Left renal cortex interstitium (tissue), 4 donors: Measurements from ENCODE around the gene CDC42BPA. TPM values are rescaled to one million over a fixed set of nuclear protein-coding genes. Genes with fewer than 3 reads are reported as not detected.
"Not testable (repeated sequence)": the region's sequence is repeated elsewhere in the genome, so short reads cannot be mapped to it uniquely, and the experiment has no call there.

ENCODE experiments used
- DNase-seq, 4 donors: peaks; one replicate each; pipeline ENCODE4 v3.0.0-alpha.2; 2013; ENCODE audit warnings: low read depth in 4 of 4, low spot score in 2 of 4, missing footprints in 1 of 4
- polyA plus RNA-seq, 4 donors: library from polyadenylated mRNA; unstranded; fragments of 120-200 nt; gene quantifications; one replicate each; pipeline ENCODE4 v1.2.1, GENCODE V29; 2013; ENCODE audit not compliant: insufficient read length in 4 of 4

CDC42BPA gene
- polyA plus RNA-seq = 10 to 100 TPM; 36.2 to 41.0 (median 39.3) TPM

GRCh38 chr1:227318016-227318852, at the start of gene CDC42BPA:
TSS of gene CDC42BPA (minus strand) at chr1:227318492. CDS start at chr1:227317182, 1,310 bp downstream.
- peak; percentile 65 to 81 (median 75) for DNase-seq

DNA sequence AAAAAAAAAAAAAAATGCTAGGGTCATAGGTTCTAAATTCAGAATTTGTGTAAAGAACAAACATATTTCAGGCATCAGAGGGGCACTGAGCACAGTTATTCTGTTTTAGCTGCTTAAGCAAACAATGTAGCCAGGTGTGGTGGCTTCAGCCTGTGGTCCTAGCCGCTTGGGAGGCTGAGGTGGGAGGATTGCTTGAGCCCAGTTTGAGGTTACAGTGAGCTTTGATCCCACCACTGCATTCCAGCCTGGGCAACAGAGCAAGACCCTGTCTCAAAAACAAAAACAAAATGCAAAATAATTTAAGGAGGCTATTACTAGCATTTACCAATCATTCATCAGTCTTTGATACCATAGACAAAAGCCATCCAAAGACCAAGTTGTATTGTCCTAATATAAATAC, 49.7 kb upstream of the CDC42BPA start:
- no peak for DNase-seq

DNA sequence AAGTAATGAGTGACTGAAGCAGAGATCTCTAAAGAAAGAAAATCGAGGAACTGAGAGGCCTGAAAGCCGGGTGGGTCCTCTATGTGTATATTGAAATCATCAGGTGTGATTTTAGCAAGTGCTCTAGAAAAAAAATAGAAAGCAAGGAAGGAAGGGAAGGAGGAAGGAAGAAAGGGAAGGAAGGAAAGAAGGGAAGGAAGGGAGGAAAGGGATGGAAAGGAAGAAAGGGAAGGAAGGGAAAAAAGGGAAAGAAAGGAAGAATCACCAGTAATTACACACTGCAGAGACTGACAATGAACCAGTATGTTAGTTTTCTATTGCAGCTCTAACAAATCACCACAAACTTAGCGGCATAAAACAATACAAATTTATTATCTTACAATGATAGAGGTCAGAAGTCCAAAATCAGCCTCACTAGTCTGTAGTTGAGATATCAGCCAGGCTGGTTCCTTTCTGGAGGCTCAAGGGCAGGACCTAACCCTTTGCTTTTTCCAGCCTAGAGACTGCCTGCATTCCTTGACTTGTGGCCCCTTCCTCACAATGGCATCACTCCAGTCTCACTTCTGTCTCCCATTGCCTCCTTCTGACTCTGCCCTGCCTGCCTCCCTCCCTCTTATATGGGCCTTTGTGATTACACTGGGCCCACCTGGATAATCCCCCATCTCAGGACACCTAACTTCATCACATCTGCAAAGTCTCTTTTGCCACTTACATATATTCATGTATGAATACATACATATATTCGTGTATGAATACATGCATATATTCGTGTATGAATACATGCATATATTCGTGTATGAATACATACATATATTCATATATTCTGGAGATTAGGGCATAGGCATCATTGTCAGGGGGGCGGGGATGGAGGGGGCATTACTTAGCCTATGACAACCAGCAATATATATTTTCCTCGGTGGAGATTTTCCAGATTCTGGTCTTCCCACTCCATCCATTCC, 47.5 kb upstream of the CDC42BPA start:
- no peak for DNase-seq

DNA sequence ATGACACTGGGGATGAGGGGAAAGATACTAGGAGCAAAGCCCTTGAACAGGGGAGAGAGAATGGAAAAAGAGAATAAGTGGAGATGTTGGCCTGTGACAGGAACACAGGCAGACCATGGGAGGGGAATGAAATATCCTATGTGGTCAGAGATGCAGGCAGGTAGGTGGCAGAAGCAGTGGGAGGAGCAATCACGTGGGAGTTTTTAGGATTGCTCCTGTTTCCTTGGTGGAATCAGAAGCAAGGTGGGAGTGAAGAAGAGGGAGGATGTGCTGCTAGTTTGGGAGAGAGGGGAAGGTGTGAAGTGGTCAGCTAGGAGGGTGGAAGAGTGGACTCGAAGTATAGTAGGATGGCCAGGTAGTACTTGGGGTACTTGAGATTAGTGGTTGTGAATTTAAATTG, 46.4 kb upstream of the CDC42BPA start:
- DNase-seq = no peak

- no peak for DNase-seq
Measured at GRCh38 chr1:227363825-227364224, 45.5 kb upstream of the CDC42BPA start.

- DNase-seq = no peak
Measured at GRCh38 chr1:227362039-227362438, 43.7 kb upstream of the CDC42BPA start.

DNA sequence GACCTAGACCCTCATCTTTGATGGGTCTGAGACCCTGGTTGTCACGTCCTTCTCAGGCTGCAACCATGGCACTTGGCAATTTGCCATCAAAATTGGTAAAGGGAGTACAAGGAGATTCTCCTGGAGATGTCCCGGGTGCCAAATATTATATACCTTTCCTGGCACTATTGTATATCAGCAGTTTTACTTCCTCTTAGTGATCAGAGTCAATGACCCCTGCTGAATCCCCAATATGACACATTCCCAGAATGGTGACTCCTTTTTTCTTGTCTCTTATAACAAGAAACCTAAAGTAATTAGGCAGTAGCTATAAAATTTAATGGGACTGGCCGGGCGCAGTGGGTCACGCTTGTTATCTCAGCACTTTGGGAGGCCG, 39.6 kb upstream of the CDC42BPA start:
- DNase-seq = no peak

GRCh38 chr1:227357171-227357926, 39.1 kb upstream of the CDC42BPA start:
- DNase-seq = no peak

DNA sequence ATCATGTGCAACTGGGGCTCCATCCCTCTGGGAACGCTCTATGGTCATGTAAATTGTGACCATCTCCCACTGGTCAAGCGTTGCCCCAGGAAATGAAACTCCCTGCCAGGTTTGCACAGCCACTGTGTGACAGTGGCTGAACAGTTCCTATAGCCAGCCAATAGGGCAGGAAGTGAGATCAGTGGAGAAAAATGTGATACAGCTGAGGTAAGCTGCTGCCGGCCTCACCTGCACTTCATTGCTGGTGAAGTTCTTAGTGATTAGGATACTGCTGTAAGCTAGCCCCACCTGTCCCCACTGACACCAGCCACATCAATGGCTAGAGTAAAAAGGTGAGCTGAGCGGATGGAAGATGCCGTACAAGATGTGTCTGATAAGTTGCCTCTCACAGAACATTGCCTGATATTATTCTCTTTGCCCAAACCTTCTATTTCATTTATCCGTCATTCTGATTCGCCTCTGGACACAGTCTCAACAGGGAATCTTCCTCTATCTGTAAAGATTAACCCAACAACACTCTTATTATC, 38.4 kb upstream of the CDC42BPA start:
- DNase-seq = no peak

DNA sequence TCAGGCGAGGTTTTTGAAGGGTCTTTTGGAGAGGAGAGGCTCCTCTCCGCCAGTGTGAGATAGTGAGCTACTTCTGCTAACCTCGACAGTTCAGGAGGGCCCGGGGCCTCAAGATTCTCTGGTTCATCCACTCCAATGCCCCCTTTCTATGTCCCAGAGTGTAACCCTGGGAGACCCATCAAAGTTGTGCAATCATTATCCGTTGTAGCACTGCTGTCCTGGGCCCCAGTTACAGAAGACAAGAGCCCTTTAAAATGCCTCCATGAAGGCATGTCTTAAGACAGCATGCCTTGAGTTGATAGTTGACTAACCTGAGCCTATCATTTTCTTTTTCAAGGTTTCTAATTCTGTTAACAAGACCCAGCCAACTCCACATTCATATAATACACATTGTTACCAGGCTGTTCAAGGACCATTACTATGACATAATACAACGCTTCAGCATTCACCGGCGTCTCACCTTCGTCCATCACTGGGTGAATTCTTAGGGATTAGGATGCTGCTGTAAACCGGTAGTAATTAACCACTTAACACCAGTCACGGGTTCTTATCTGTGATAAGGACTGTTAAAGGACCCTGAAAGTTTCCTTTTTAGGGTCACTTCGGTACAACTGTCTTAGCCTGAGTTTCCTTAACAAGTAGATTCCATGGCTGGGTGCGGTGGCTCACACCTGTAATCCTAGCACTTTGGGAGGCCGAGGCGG, 37.4 kb upstream of the CDC42BPA start:
- DNase-seq = no peak

- no peak for DNase-seq
Measured at GRCh38 chr1:227353186-227353585, 34.9 kb upstream of the CDC42BPA start.

GRCh38 chr1:227352164-227352563, 33.9 kb upstream of the CDC42BPA start:
- not testable (repeated sequence) for DNase-seq

DNA sequence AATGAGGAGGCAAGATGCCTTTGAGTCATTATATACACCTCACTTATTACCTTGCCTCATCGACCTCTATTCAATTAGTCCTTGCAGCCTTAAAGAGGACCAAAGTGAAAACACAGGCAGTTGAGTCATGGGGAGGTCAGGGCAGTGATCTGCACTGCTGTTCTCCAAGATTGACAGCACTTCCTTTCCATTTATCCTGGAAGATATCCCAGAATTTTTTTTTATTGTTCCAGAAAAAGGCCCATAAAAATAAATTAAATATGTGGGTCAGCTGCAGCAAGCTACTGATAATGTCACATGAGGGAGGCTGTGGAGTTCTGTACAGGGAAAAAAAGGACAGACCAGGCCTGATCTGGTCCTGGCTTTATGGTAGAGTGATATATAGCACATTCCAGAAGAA, 33.2 kb upstream of the CDC42BPA start:
- no peak for DNase-seq

DNA sequence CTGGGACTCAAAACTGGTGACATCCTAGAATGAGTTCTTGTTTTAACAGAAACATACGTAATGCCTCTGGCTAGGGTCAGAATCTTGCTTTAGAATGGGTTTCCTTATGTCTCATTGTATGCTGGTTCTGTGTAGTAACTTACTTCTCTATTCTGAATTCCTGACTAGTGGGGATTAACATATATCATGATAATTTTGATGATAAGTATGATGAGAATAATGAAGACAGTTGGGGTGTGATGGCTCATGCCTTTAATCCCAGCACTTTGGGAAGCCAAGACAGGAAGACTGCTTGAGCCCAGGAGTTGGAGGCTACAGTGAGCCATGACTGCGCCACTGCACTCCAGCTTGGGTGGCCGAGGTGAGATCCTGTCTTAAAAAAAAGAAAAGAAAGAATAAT, 31.7 kb upstream of the CDC42BPA start:
- no peak for DNase-seq

DNA sequence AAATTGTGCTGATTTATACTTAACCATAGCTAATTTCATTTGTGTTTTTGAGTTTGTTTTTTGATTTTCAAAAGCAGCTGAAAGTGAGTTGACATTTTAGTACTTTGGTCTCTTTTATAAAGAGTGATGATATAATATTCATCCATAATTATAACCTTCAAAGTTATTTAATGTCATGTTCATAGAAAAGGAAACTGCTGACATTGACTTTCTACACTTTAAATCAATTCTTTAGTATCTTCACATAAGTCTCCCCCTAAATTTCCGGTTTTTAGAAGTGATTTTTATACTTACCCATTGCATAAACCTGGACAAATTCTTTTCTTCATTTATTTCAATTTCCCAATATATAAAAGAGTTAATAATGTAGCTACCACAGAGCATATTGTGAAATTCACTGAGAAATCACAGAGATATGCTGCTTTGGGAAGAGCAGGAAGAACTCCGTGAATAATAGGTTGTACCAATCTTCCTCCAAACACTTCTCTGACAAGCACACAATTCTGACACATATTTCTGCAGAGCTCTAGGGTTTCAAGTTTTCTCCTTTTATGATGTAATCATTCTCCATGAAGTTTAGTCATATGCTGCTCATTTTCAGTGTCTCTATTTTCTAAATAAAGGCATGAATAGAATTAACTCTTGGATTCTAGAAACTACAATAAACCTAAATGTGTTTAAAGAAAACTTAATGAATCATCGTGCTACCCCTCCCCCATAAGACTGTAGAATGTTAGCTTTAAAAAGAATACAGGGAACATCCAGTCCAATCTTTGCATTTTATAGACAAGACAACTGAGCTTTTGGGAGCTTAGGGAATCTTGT, 25.6 kb upstream of the CDC42BPA start:
- DNase-seq = no peak

- no peak for DNase-seq
Measured at GRCh38 chr1:227343206-227343605, 24.9 kb upstream of the CDC42BPA start.

- DNase-seq = no peak
Measured at GRCh38 chr1:227342075-227342829, 24.0 kb upstream of the CDC42BPA start.

DNA sequence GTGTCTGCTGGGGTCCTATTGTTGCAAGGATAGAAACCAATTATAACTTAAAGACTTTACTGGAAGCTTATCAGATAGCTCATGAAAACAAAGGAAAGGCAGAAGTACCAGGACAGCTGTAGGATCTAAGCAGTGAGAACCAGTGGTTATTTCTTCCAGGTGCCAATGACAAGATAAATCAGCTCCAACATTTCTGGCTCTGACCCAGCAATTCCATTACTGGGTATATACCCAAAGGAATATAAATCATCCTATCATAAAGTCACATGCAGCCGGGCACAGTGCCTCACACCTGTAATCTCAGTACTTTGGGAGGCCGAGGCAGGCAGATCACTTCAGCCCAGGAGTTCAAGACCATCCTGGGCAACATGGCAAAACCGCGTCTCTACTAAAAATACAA, 17.8 kb upstream of the CDC42BPA start:
- DNase-seq = not testable (repeated sequence)
